CD4-positive, CD25-positive, alpha-beta regulatory T cell (primary cell): Measurements from ENCODE around the gene TVP23C. TPM values are rescaled to one million over a fixed set of nuclear protein-coding genes. Genes with fewer than 3 reads are reported as not detected.
A peak's percentile ranks its signal among the peaks of the same experiment; 100 is the strongest.
"Not testable (repeated sequence)": the region's sequence is repeated elsewhere in the genome, so short reads cannot be mapped to it uniquely, and the experiment has no call there.

Experiments used
- ATAC-seq, 2 donors: fragments of 150-1000 bp; cut with Tn5 transposase; one replicate each; pipeline ENCODE4 v1.10.0; 2021; ENCODE audit warnings: low read depth in 2 of 2, moderate number of reproducible peaks in 2 of 2, moderate library complexity in 1 of 2
- DNase-seq, 3 donors: peaks; one replicate each; pipeline versions ENCODE4 v3.0.0 to v3.0.0-alpha.2; 2012 to 2022; ENCODE audit warnings: mixed read lengths in 1 of 3
- H3K27ac ChIP-seq: one replicate; pipeline ENCODE4 v1.7.0; 2013; ENCODE audit warnings: mild to moderate bottlenecking, low read length; ENCODE audit not compliant: insufficient read depth, poor library complexity, severe bottlenecking
- H3K27me3 ChIP-seq: one replicate; pipeline ENCODE4 v1.7.0; 2013; ENCODE audit warnings: low read length; ENCODE audit not compliant: control insufficient read depth, insufficient read depth
- H3K36me3 ChIP-seq: one replicate; pipeline ENCODE4 v1.7.0; 2013; ENCODE audit warnings: mild to moderate bottlenecking, low read length, moderate library complexity; ENCODE audit not compliant: control insufficient read depth, insufficient read depth
- H3K4me1 ChIP-seq: 2 replicates; pipeline ENCODE4 v1.7.0; 2013; ENCODE audit warnings: mild to moderate bottlenecking, low read length; ENCODE audit not compliant: insufficient read depth, control insufficient read depth, poor library complexity, severe bottlenecking
- H3K4me3 ChIP-seq: one replicate; pipeline ENCODE4 v1.7.0; 2013; ENCODE audit warnings: low read depth, mild to moderate bottlenecking, low read length, moderate library complexity
- H3K9me3 ChIP-seq, 2 experiments: 1 replicate in 1 of 2; 2 replicates in 1 of 2; pipeline ENCODE4 v1.7.0; 2013; ENCODE audit warnings: low read length in 2 of 2, mild to moderate bottlenecking in 1 of 2, moderate library complexity in 1 of 2; ENCODE audit not compliant: control insufficient read depth in 2 of 2
- H3K27ac Mint-ChIP-seq, 3 donors: one replicate each; pipeline ENCODE4 v1.8.0; 2020 to 2022; ENCODE audit warnings: mild to moderate bottlenecking in 3 of 3, mixed read lengths in 3 of 3, moderate library complexity in 2 of 3
- H3K27me3 Mint-ChIP-seq: one replicate; pipeline ENCODE4 v1.8.0; 2022; ENCODE audit warnings: mild to moderate bottlenecking, mixed read lengths
- H3K36me3 Mint-ChIP-seq: one replicate; pipeline ENCODE4 v1.8.0; 2020; ENCODE audit warnings: mixed read lengths
- H3K4me1 Mint-ChIP-seq, 4 donors: one replicate each; pipeline ENCODE4 v1.8.0; 2020 to 2022; ENCODE audit warnings: mixed read lengths in 4 of 4, mild to moderate bottlenecking in 1 of 4
- H3K4me3 Mint-ChIP-seq, 4 donors: one replicate each; pipeline ENCODE4 v1.8.0; 2020 to 2022; ENCODE audit warnings: mild to moderate bottlenecking in 4 of 4, mixed read lengths in 4 of 4, moderate library complexity in 3 of 4
- H3K9me3 Mint-ChIP-seq, 7 donors: one replicate each; pipeline ENCODE4 v1.8.0; 2020 to 2022; ENCODE audit warnings: mixed read lengths in 7 of 7, mild to moderate bottlenecking in 3 of 7, moderate library complexity in 2 of 7
- polyA plus RNA-seq, 4 donors: library from polyadenylated mRNA; unstranded; fragments of 300-500 nt; fragmentation: Illumina TruSeq; gene quantifications; one replicate each; pipeline ENCODE4 v1.2.3, GENCODE V29; 2021
- total RNA-seq: library from RNA; stranded (reverse); gene quantifications from one replicate; pipeline ENCODE4 v1.2.3, GENCODE V29; 2022

Gene TVP23C
- total RNA-seq (48.9 TPM), polyA plus RNA-seq (1 to 10 TPM; 3.2 to 5.1 (median 4.1) TPM)

DNA sequence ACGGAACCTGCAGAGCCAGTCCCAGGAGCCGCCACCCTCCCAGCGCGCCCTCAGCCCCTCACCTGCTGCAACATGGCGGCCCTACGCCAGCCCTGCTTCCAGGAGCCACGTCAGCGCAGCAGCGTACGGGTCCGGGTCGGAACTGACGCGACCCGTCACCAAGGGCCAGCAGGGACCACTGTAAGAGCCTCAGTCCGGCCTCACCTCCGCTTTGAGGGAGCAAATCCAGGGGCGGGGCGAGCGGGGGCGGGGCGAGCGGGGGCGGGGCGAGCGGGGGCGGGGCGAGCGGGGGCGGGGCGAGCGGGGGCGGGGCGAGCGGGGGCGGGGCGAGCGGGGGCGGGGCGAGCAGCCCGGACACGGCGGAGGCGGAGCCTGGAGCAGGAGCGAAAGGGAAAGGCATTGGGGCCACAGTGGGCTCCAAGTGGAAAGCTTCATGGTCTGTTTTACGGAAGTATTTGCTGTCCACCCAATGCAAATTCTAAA is at the start of gene TVP23C:
Gene TVP23C, minus strand, starts transcription at position 109 of the 483 bp plus-strand sequence. Its CDS starts 35 bp downstream, at position 74.
- Histone ChIP-seq H3K4me3 (peak within 1 kb of the TSS; percentile 68), H3K27ac (peak within 1 kb of the TSS; percentile 61)
- not testable (repeated sequence) for H3K9me3 ChIP-seq, H3K27me3 ChIP-seq, H3K36me3 ChIP-seq, H3K9me3 Mint-ChIP-seq, H3K36me3 Mint-ChIP-seq, H3K4me1 ChIP-seq, H3K27me3 Mint-ChIP-seq
- Mint-ChIP-seq H3K4me1 (peaks cover 7 to 18% (median 14%) of the 10 kb centered on the region in 4 donors), H3K27ac (peak within 1 kb of the TSS; percentile 89 to 96 (median 90)), H3K4me3 (peak within 1 kb of the TSS; percentile 92 to 95 (median 95))
- DNase-seq = peak; percentile 68 to 78 (median 71)
- peak; percentile 82 to 83 for ATAC-seq

- not testable (repeated sequence) for H3K9me3 Mint-ChIP-seq
These were observed 29.7 kb upstream of the TVP23C start for GRCh38 chr17:15592960-15593359.

GRCh38 chr17:15591986-15592385 is 28.7 kb upstream of the TVP23C start:
- H3K27me3 ChIP-seq, H3K27ac ChIP-seq, H3K27me3 Mint-ChIP-seq, DNase-seq, H3K9me3 ChIP-seq, H3K36me3 ChIP-seq, H3K9me3 Mint-ChIP-seq, H3K36me3 Mint-ChIP-seq, ATAC-seq, H3K4me3 ChIP-seq: not testable (repeated sequence)
- peak overlapping the region; percentile 47 to 78 (median 63) for H3K27ac Mint-ChIP-seq
- peaks cover 28% of the 10 kb centered on the region for H3K4me1 ChIP-seq
- peaks cover 9 to 55% (median 30%) of the 10 kb centered on the region in 4 donors for H3K4me1 Mint-ChIP-seq
- peak overlapping the region in 3 of 4 donors; percentile 33 to 74 (median 44) for H3K4me3 Mint-ChIP-seq

More at GRCh38 chr17:15592960-15593359, 29.7 kb upstream of the TVP23C start:
- ATAC-seq (peak in 1 of 2 donors; percentile 30), DNase-seq (peak in 1 of 3 donors; percentile 8)
- Mint-ChIP-seq H3K4me1 (peaks cover 9 to 49% (median 25%) of the 10 kb centered on the region in 4 donors), H3K27ac (peak overlapping the region; percentile 31 to 58 (median 32)), H3K4me3 (peak overlapping the region in 3 of 4 donors; percentile 15 to 66 (median 35))
- H3K36me3 Mint-ChIP-seq, H3K27me3 Mint-ChIP-seq, H3K9me3 ChIP-seq, H3K27me3 ChIP-seq, H3K36me3 ChIP-seq, H3K27ac ChIP-seq: not testable (repeated sequence)
- Histone ChIP-seq H3K4me1 (peaks cover 28% of the 10 kb centered on the region), H3K4me3 (peak overlapping the region; percentile 7)

GRCh38 chr17:15590844-15591243 is 27.6 kb upstream of the TVP23C start:
- not testable (repeated sequence) for H3K36me3 Mint-ChIP-seq, H3K36me3 ChIP-seq, ATAC-seq, H3K9me3 ChIP-seq, H3K4me3 ChIP-seq, H3K27me3 Mint-ChIP-seq, H3K9me3 Mint-ChIP-seq, H3K27me3 ChIP-seq, DNase-seq
- peak overlapping the region; percentile 33 for H3K27ac ChIP-seq
- H3K4me3 Mint-ChIP-seq = peak overlapping the region in 3 of 4 donors; percentile 38 to 81 (median 48)
- peak overlapping the region; percentile 36 to 91 (median 66) for H3K27ac Mint-ChIP-seq
- H3K4me1 Mint-ChIP-seq = peaks cover 9 to 62% (median 31%) of the 10 kb centered on the region in 4 donors
- peaks cover 28% of the 10 kb centered on the region for H3K4me1 ChIP-seq

DNA sequence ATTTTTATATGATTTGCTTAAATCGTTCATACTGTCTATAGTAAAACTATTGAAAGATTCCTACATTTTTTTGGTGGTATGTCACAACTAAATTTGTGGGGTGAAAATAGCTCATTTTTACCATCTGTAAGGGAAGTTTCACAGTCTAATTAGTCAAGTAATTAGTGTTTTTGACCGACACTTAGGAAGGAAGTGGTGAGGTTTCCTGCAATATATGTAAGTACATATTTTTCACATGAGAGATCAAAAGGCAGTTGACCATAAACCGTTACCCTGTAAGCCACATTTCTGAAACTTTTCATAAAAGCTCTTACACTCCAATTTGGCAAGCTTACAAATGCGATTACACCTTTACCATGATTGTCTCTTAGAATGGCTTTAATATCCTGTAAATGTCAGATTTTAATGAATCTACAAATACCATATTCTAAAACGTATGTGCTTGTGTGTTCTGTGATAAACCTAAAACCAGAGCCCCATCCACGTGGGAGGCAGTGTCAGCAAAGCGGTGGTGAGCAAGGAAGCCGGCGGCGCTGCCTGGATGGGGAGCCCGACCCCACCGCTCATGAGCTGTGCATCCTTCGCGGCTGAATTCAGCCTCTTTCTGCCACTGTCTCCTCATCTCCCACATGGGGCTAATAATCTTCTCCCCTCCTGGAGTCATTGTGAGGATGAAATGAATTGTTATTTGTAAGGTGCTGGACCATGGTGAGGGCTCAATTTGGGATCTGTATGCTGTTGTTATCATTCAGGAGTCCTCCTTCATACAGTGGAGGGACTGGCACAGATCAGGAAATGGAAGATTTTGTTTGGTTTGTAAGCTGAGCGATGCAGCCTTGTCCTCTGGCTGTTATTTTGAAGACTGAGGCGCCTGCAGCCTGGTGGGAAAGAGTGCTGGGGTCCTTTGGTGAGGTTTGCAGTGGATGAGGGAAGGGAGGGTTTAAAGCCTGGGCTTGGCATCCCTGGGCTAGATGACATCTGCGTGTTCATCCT is 26.6 kb upstream of the TVP23C start:
- peak overlapping the region; percentile 62 for H3K4me3 ChIP-seq
- H3K27ac Mint-ChIP-seq = peak overlapping the region in 2 of 3 donors; percentile 90 to 91

DNA sequence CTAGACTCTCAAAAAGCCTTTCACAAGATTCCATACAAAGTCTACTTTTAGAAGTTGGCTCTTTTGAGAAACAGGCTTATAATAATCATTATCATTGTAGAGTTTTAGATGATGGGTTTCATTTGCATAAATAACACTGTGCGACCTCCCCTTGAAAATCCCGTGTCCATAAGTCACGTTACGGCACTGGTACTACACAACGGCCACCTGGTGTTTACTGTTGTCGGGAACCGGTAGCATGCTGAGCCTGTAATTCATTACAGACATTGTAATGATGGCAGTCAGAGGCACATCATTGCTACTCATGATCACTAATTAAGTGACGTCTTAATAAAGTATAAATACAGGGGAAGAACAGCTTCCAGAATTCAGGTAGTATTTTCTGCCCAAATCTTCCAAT is 24.7 kb upstream of the TVP23C start:
- not testable (repeated sequence) for ATAC-seq, H3K36me3 ChIP-seq, H3K27me3 ChIP-seq, H3K9me3 Mint-ChIP-seq, H3K27me3 Mint-ChIP-seq, H3K27ac ChIP-seq, H3K4me3 Mint-ChIP-seq, H3K4me3 ChIP-seq, DNase-seq, H3K9me3 ChIP-seq, H3K36me3 Mint-ChIP-seq
- peaks cover 22% of the 10 kb centered on the region for H3K4me1 ChIP-seq
- Mint-ChIP-seq H3K4me1 (peaks cover 9 to 55% (median 28%) of the 10 kb centered on the region in 4 donors), H3K27ac (peak overlapping the region; percentile 16 to 56 (median 50))

More for the DNA sequence above, 26.6 kb upstream of the TVP23C start:
- ATAC-seq = peak; percentile 65 to 70
- not testable (repeated sequence) for H3K9me3 Mint-ChIP-seq, H3K9me3 ChIP-seq, H3K27me3 Mint-ChIP-seq, H3K36me3 ChIP-seq, H3K27me3 ChIP-seq, H3K36me3 Mint-ChIP-seq
- DNase-seq = peak in 2 of 3 donors; percentile 46 to 57
- H3K27ac ChIP-seq = peak overlapping the region; percentile 55
- peaks cover 28% of the 10 kb centered on the region for H3K4me1 ChIP-seq
- Mint-ChIP-seq H3K4me1 (peaks cover 9 to 62% (median 31%) of the 10 kb centered on the region in 4 donors), H3K4me3 (peak overlapping the region; percentile 22 to 88 (median 80))

DNA sequence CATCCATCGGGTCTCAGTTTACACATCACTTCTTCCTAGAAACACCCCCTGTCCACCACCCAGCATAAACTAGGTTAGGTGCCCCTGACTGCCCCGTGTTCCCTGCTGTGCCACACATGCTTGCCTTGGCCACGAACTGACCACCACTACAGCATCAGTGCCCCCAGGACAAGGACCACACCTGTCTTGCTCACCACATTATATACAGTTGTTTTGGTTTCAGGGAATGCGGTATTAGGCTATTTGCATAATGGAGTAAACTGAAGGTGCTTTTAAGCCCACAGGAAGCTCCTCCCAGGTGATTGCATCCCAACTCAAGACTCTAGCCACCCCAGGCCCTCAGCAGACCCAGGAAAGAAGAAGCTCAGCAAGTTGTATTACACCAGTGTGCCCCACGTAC is 20.0 kb upstream of the TVP23C start:
- not testable (repeated sequence) for H3K36me3 Mint-ChIP-seq, H3K27me3 Mint-ChIP-seq, H3K27me3 ChIP-seq, H3K9me3 Mint-ChIP-seq, H3K27ac ChIP-seq, H3K4me3 ChIP-seq, ATAC-seq, H3K36me3 ChIP-seq, DNase-seq, H3K4me3 Mint-ChIP-seq, H3K4me1 ChIP-seq, H3K9me3 ChIP-seq
- Mint-ChIP-seq H3K4me1 (peaks cover 3 to 19% (median 9%) of the 10 kb centered on the region in 4 donors), H3K27ac (peak overlapping the region in 1 of 3 donors; percentile 55)
